Immature natural killer cell (primary cell): ENCODE results near the gene CCDC85C. TPM values are rescaled to one million over a fixed set of nuclear protein-coding genes. Genes with fewer than 3 reads are reported as not detected.

Experiments used
- polyA plus RNA-seq, 3 donors: library from polyadenylated mRNA; unstranded; fragments of 300-500 nt; fragmentation: Illumina TruSeq; gene quantifications; one replicate each; pipeline ENCODE4 v1.2.3, GENCODE V29; 2021

Gene CCDC85C
- polyA plus RNA-seq, 3 donors from 2014 or later = 0.27 to 0.83 (median 0.35) TPM

Other genes starting within 250 kb of the CCDC85C start
- 100 to 1,000 TPM in 1 of 3 donors, 10 to 100 TPM in 2; 60.8 to 112 (median 66.5) TPM for gene SETD3, start 123.3 kb downstream of the CCDC85C start, polyA plus RNA-seq
- 10 to 100 TPM in 2 of 3 donors, 1 to 10 TPM in 1; 5.8 to 32.9 (median 13.2) TPM for gene CCNK, start 122.8 kb downstream of the CCDC85C start, polyA plus RNA-seq
- not detected for gene HHIPL1, start 40.9 kb upstream of the CCDC85C start, polyA plus RNA-seq
- gene CYP46A1, start 80.1 kb upstream of the CCDC85C start, polyA plus RNA-seq = not detected
- not detected for gene EML1, start 189.2 kb upstream of the CCDC85C start, polyA plus RNA-seq